KMS-11 (cell line): ENCODE results near the gene ENO1.

Experiments used
- H2AFZ ChIP-seq: fragments of 200-600 bp; sonication (generic); 2 replicates; pipeline ENCODE4 v1.6.1; 2016; ENCODE audit warnings: antibody characterized with exemption, mixed run types, low read depth
- H3K27ac ChIP-seq: fragments of 200-600 bp; sonication (generic); 2 replicates; pipeline ENCODE4 v1.6.1; 2016; ENCODE audit warnings: mild to moderate bottlenecking, mixed run types
- H3K27me3 ChIP-seq: fragments of 200-600 bp; sonication (generic); 2 replicates; pipeline ENCODE4 v1.6.1; 2017; ENCODE audit warnings: mild to moderate bottlenecking, low read depth, mixed run types, moderate library complexity; ENCODE audit not compliant: insufficient read depth
- H3K36me3 ChIP-seq: fragments of 200-600 bp; sonication (generic); 2 replicates; pipeline ENCODE4 v1.6.1; 2017; ENCODE audit warnings: mild to moderate bottlenecking, mixed run types; ENCODE audit not compliant: insufficient read depth
- H3K4me1 ChIP-seq: fragments of 200-600 bp; sonication (generic); 2 replicates; pipeline ENCODE4 v1.6.1; 2016; ENCODE audit warnings: mild to moderate bottlenecking, low read depth, mixed run types; ENCODE audit not compliant: poor library complexity, severe bottlenecking
- H3K4me2 ChIP-seq: fragments of 200-600 bp; sonication (generic); 2 replicates; pipeline ENCODE4 v1.7.0; 2016; ENCODE audit warnings: mild to moderate bottlenecking, mixed run types
- H3K4me3 ChIP-seq: fragments of 200-600 bp; sonication (generic); IDR thresholded peaks from 2 replicates; pipeline ENCODE4 v1.6.1; 2017; ENCODE audit warnings: low read depth, low read length, mixed read lengths; ENCODE audit not compliant: insufficient read depth
- H3K79me2 ChIP-seq: fragments of 200-600 bp; sonication (generic); 2 replicates; pipeline ENCODE4 v1.6.1; 2016; ENCODE audit warnings: low read depth, mixed run types; ENCODE audit not compliant: insufficient read depth
- H3K9ac ChIP-seq: fragments of 200-600 bp; sonication (generic); 2 replicates; pipeline ENCODE4 v1.6.1; 2016; ENCODE audit warnings: mild to moderate bottlenecking, mixed run types
- H4K20me1 ChIP-seq: fragments of 200-600 bp; sonication (generic); 2 replicates; pipeline ENCODE4 v1.6.1; 2016; ENCODE audit warnings: mild to moderate bottlenecking, mixed run types; ENCODE audit not compliant: insufficient read depth
- CTCF ChIP-seq: fragments of 200-600 bp; sonication (generic); conservative IDR thresholded peaks from 2 replicates; pipeline ENCODE4 v1.6.1; 2017; ENCODE audit warnings: low read depth, mild to moderate bottlenecking, antibody characterized with exemption, low read length, moderate library complexity, mixed read lengths

Gene ENO1

GRCh38 chr1:8870103-8870502, 8.4 kb downstream of the ENO1 start:
- Histone ChIP-seq H3K79me2 (peaks cover 65% of the 10 kb centered on the region), H3K9ac (no peak overlapping the region), H3K4me1 (peaks cover 28% of the 10 kb centered on the region), H3K4me3 (no peak overlapping the region), H3K36me3 (peaks cover 66% of the 10 kb centered on the region; the same call in 1 of the 2 replicates), H4K20me1 (peaks cover 58% of the 10 kb centered on the region), H3K27me3 (no peaks in the 10 kb centered on the region), H3K4me2 (no peak overlapping the region), H2AFZ (no peak overlapping the region), H3K27ac (no peak overlapping the region)
- no peak for TF ChIP-seq CTCF

GRCh38 chr1:8867878-8868567, 10.5 kb downstream of the ENO1 start:
- peaks cover 58% of the 10 kb centered on the region; the same call in 1 of the 2 replicates for H3K36me3 ChIP-seq
- H3K27ac ChIP-seq: no peak overlapping the region
- no peaks in the 10 kb centered on the region for H3K27me3 ChIP-seq
- H3K4me1 ChIP-seq: peaks cover 7% of the 10 kb centered on the region
- peaks cover 44% of the 10 kb centered on the region for H3K79me2 ChIP-seq
- H3K4me3 ChIP-seq: no peak overlapping the region
- H3K4me2 ChIP-seq: no peak overlapping the region
- H2AFZ ChIP-seq: no peak overlapping the region
- H3K9ac ChIP-seq: no peak overlapping the region
- no peak for TF ChIP-seq CTCF
- H4K20me1 ChIP-seq: peaks cover 39% of the 10 kb centered on the region

- Histone ChIP-seq H3K27me3 (no peaks in the 10 kb centered on the region), H3K4me1 (no peaks in the 10 kb centered on the region), H3K27ac (no peak overlapping the region), H3K36me3 (peaks cover 59% of the 10 kb centered on the region; the same call in 1 of the 2 replicates), H3K4me3 (no peak overlapping the region), H3K79me2 (peaks cover 33% of the 10 kb centered on the region), H2AFZ (no peak overlapping the region), H3K9ac (no peak overlapping the region), H4K20me1 (peaks cover 32% of the 10 kb centered on the region), H3K4me2 (no peak overlapping the region)
- TF ChIP-seq CTCF: no peak
Observed at GRCh38 chr1:8866792-8867415, 11.6 kb downstream of the ENO1 start.

- peaks cover 27% of the 10 kb centered on the region; the same call in 1 of the 2 replicates for H3K79me2 ChIP-seq
- H3K27ac ChIP-seq: no peak overlapping the region
- H3K4me1 ChIP-seq: no peaks in the 10 kb centered on the region
- H3K4me2 ChIP-seq: no peak overlapping the region
- peaks cover 57% of the 10 kb centered on the region; the same call in 1 of the 2 replicates for H3K36me3 ChIP-seq
- no peak overlapping the region for H2AFZ ChIP-seq
- no peak overlapping the region for H3K9ac ChIP-seq
- no peak for TF ChIP-seq CTCF
- H4K20me1 ChIP-seq: peaks cover 26% of the 10 kb centered on the region
- no peak overlapping the region for H3K4me3 ChIP-seq
- no peaks in the 10 kb centered on the region for H3K27me3 ChIP-seq
Observed at GRCh38 chr1:8866173-8866791, 12.2 kb downstream of the ENO1 start.
